OCI-LY1 (cell line): ENCODE data around the gene MEA1.

ENCODE experiments used
- H2AFZ ChIP-seq: fragments of 200-600 bp; sonication (generic), shearing (Covaris generic); 2 replicates; pipeline ENCODE4 v1.6.0; 2014; ENCODE audit warnings: antibody characterized with exemption, mild to moderate bottlenecking, low read length
- H3F3A ChIP-seq: fragments of 200-600 bp; sonication (generic), shearing (Covaris generic); 2 replicates; pipeline ENCODE4 v1.6.0; 2014; ENCODE audit warnings: mild to moderate bottlenecking, antibody characterized with exemption, low read length, moderate library complexity; ENCODE audit not compliant: insufficient read depth
- H3K27ac ChIP-seq: fragments of 200-600 bp; sonication (generic); 2 replicates; pipeline ENCODE4 v1.5.1; 2014; ENCODE audit warnings: low read length, mixed run types, mild to moderate bottlenecking, low read depth; ENCODE audit not compliant: poor library complexity, severe bottlenecking
- H3K27me3 ChIP-seq: fragments of 200-600 bp; sonication (generic); 2 replicates; pipeline ENCODE4 v1.6.0; 2014; ENCODE audit warnings: antibody characterized with exemption, mild to moderate bottlenecking, low read length, moderate library complexity; ENCODE audit not compliant: insufficient read depth
- H3K36me3 ChIP-seq: fragments of 200-600 bp; sonication (generic); 2 replicates; pipeline ENCODE4 v1.6.1; 2014; ENCODE audit warnings: mild to moderate bottlenecking, antibody characterized with exemption, low read length, moderate library complexity, mixed read lengths; ENCODE audit not compliant: insufficient read depth
- H3K4me1 ChIP-seq: fragments of 200-600 bp; sonication (generic); 2 replicates; pipeline ENCODE4 v1.5.1; 2014; ENCODE audit warnings: mild to moderate bottlenecking, low read length, moderate library complexity; ENCODE audit not compliant: insufficient read depth, severe bottlenecking
- H3K4me2 ChIP-seq: fragments of 200-600 bp; sonication (generic), shearing (Covaris generic); 2 replicates; pipeline ENCODE4 v1.6.1; 2014; ENCODE audit warnings: low read length
- H3K4me3 ChIP-seq: fragments of 200-600 bp; sonication (generic); 2 replicates; pipeline ENCODE4 v1.5.1; 2014; ENCODE audit warnings: low read length, low read depth, mild to moderate bottlenecking, mixed read lengths; ENCODE audit not compliant: poor library complexity, severe bottlenecking
- H3K79me2 ChIP-seq: fragments of 200-600 bp; shearing (Covaris generic); 2 replicates; pipeline ENCODE4 v1.6.1; 2016; ENCODE audit warnings: mixed run types, low read length, mixed read lengths; ENCODE audit not compliant: insufficient read depth
- H3K9ac ChIP-seq: fragments of 200-600 bp; sonication (generic), shearing (Covaris generic); 2 replicates; pipeline ENCODE4 v1.6.1; 2014; ENCODE audit warnings: mild to moderate bottlenecking, low read length, mixed read lengths
- H3K9me2 ChIP-seq: fragments of 200-600 bp; sonication (generic), shearing (Covaris generic); 2 replicates; pipeline ENCODE4 v1.6.1; 2014; ENCODE audit warnings: low read depth, mild to moderate bottlenecking, low read length, mixed read lengths
- H3K9me3 ChIP-seq: fragments of 200-600 bp; shearing (Covaris generic); 2 replicates; pipeline ENCODE4 v1.6.1; 2014; ENCODE audit warnings: low read length, mixed read lengths
- H4K20me1 ChIP-seq: fragments of 200-600 bp; sonication (generic), shearing (Covaris generic); 2 replicates; pipeline ENCODE4 v1.6.0; 2016; ENCODE audit warnings: mild to moderate bottlenecking, low read length; ENCODE audit not compliant: insufficient read depth
- CTCF ChIP-seq: fragments of 200-600 bp; sonication (generic), shearing (Covaris generic); IDR thresholded peaks from 2 replicates; pipeline ENCODE4 v1.5.1; 2017; ENCODE audit warnings: mild to moderate bottlenecking, antibody characterized with exemption, low read length, moderate library complexity, mixed read lengths
- EZH2 ChIP-seq: fragments of 200-600 bp; sonication (generic), shearing (Covaris generic); IDR thresholded peaks from 2 replicates; pipeline ENCODE4 v1.8.0; 2017; ENCODE audit warnings: borderline replicate concordance, mixed run types, mild to moderate bottlenecking, antibody characterized with exemption, low read length, moderate library complexity, mixed read lengths

MEA1 gene

DNA sequence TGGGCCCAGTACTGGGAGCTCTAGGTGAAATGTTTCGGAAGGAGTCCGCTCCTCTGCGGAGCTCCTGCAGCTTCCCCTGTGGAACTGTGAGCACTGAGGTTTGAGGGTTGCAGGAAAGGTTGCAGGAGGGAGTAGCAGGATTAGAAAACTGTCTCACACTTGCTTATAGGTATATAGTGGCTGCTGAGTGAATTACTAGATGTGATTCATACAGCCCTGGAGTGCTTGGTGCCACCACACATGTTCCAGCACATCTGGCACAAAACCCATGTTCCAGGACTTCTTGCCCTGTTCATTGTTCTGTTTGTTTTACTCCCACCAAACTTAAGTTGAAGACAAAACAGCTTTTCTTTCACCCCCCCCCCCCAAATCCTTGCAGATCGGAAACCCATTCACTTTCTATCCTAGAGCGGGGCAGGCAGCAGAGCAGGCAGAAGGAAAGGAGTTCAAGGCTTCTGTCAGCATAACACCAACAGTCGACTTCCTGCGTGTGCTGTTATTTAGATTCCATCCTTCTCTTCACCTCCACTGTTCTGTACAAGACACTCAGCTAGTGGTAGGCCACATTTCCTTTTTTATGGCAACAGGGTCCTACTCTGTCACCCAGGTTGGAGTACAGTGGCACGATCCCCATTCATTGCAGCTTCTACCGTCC, 34.1 kb downstream of the MEA1 start:
- H4K20me1 ChIP-seq = no peaks in the 10 kb centered on the region
- H3K9me2 ChIP-seq = no peaks in the 10 kb centered on the region
- H3K27ac ChIP-seq = peak overlapping the region; percentile 70
- H3K4me3 ChIP-seq = peak overlapping the region; percentile 85
- no peaks in the 10 kb centered on the region for H3K9me3 ChIP-seq
- TF ChIP-seq CTCF = no peak
- TF ChIP-seq EZH2 = no peak
- H3F3A ChIP-seq = peaks cover 4% of the 10 kb centered on the region; the same call in 1 of the 2 replicates
- peak overlapping the region; percentile 87 for H3K9ac ChIP-seq
- H3K27me3 ChIP-seq = no peaks in the 10 kb centered on the region
- peaks cover 17% of the 10 kb centered on the region for H3K36me3 ChIP-seq
- 0 out of 2 replicates have a peak overlapping the region, but pooled peaks have one; percentile 22 for H2AFZ ChIP-seq
- peaks cover 4% of the 10 kb centered on the region; the same call in 1 of the 2 replicates for H3K79me2 ChIP-seq
- peak overlapping the region; percentile 97 for H3K4me2 ChIP-seq
- H3K4me1 ChIP-seq = peaks cover 40% of the 10 kb centered on the region

- Histone ChIP-seq H3K9me3 (no peaks in the 10 kb centered on the region), H2AFZ (0 out of 2 replicates have a peak within 1 kb of the TSS, but pooled peaks have one; percentile 22), H3K9me2 (no peaks in the 10 kb centered on the region), H4K20me1 (no peaks in the 10 kb centered on the region), H3K4me3 (peak within 1 kb of the TSS; percentile 85), H3K4me1 (peaks cover 40% of the 10 kb centered on the region), H3K9ac (peak within 1 kb of the TSS; percentile 87), H3K36me3 (peaks cover 21% of the 10 kb centered on the region), H3F3A (peaks cover 4% of the 10 kb centered on the region; the same call in 1 of the 2 replicates), H3K79me2 (peaks cover 4% of the 10 kb centered on the region; the same call in 1 of the 2 replicates), H3K27ac (peak within 1 kb of the TSS; percentile 70), H3K27me3 (no peaks in the 10 kb centered on the region), H3K4me2 (peak within 1 kb of the TSS; percentile 97)
- TF ChIP-seq CTCF (no peak), EZH2 (no peak)
Measured at GRCh38 chr6:42978839-42979522, 34.8 kb downstream of the MEA1 start, which contains the start of gene PEX6. Gene PEX6, minus strand, starts transcription at chr6:42979181. Its CDS starts 31 bp downstream, at chr6:42979150.

DNA sequence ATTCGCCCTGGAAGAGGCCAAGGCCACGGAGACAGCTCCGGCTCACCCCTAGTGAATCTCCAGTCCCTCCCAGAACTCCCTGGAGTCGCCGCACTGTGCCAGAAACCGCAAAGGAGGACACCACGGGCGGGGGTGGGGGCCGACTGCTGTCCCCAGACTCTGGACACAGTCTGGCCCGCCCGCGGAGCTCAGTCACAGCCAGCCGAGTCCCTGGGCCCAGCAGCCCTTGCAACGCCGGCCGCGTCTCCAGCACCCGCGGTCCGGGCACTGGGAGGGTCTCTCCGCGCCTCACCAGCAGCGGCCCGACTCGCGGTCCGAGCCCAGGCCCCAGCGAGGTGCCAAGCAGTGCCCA, 35.3 kb downstream of the MEA1 start:
- peak overlapping the region; percentile 97 for H3K4me2 ChIP-seq

More for the DNA sequence above, 35.3 kb downstream of the MEA1 start:
- no peaks in the 10 kb centered on the region for H3K9me3 ChIP-seq
- peaks cover 4% of the 10 kb centered on the region; the same call in 1 of the 2 replicates for H3F3A ChIP-seq
- peak overlapping the region; percentile 70 for H3K27ac ChIP-seq
- no peaks in the 10 kb centered on the region for H3K9me2 ChIP-seq
- peaks cover 4% of the 10 kb centered on the region; the same call in 1 of the 2 replicates for H3K79me2 ChIP-seq
- no peaks in the 10 kb centered on the region for H3K27me3 ChIP-seq
- peak overlapping the region; percentile 85 for H3K4me3 ChIP-seq
- H4K20me1 ChIP-seq = no peaks in the 10 kb centered on the region
- H3K9ac ChIP-seq = peak overlapping the region; percentile 87
- H3K4me1 ChIP-seq = peaks cover 35% of the 10 kb centered on the region
- TF ChIP-seq CTCF (no peak), EZH2 (no peak)
- H3K36me3 ChIP-seq = peaks cover 26% of the 10 kb centered on the region
- H2AFZ ChIP-seq = no peak overlapping the region
